ENCODE data around the gene OBP2A. TPM values are rescaled to one million over a fixed set of nuclear protein-coding genes. Genes with fewer than 3 reads are reported as not detected.
"Not testable (repeated sequence)": the region's sequence is repeated elsewhere in the genome, so short reads cannot be mapped to it uniquely, and the experiment has no call there.

The OBP2A gene, protein sequence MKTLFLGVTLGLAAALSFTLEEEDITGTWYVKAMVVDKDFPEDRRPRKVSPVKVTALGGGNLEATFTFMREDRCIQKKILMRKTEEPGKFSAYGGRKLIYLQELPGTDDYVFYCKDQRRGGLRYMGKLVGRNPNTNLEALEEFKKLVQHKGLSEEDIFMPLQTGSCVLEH
- not detected for total RNA-seq
- long read RNA-seq = 0 reads

DNA sequence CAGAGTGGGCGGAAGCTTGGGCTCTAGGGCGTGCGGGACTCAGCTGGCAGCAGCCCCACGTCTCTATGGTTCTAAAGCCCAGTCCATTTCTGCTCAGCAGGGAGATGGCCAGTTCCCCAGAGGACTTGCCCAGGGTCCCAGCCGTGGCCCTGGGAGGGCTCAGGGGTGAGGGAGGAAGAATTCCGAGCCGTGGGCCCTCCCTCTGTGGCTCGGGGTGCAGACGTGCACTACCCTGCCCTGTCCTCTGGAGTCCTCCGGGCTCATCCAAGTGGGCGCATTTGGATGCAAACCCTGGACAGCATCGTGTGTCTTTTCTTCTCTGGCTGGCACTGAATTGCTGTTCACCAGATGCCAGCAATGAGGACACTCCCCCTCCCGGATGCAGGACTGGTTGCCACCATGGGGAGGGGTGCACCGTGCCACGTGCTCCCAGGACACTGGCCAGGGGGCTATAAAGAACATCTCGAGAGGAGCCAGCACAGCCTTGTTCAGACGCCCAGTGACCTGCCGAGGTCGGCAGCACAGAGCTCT, at the start of gene OBP2A:
Gene OBP2A (plus strand): TSS at position 481 of the 531 bp plus-strand sequence. CDS start 55 bp downstream, outside the sequence.
- intact Hi-C loops (cut with DNase I); DNase-seq; ATAC-seq (ENCODE audit: poor library complexity): not testable (repeated sequence)

DNA sequence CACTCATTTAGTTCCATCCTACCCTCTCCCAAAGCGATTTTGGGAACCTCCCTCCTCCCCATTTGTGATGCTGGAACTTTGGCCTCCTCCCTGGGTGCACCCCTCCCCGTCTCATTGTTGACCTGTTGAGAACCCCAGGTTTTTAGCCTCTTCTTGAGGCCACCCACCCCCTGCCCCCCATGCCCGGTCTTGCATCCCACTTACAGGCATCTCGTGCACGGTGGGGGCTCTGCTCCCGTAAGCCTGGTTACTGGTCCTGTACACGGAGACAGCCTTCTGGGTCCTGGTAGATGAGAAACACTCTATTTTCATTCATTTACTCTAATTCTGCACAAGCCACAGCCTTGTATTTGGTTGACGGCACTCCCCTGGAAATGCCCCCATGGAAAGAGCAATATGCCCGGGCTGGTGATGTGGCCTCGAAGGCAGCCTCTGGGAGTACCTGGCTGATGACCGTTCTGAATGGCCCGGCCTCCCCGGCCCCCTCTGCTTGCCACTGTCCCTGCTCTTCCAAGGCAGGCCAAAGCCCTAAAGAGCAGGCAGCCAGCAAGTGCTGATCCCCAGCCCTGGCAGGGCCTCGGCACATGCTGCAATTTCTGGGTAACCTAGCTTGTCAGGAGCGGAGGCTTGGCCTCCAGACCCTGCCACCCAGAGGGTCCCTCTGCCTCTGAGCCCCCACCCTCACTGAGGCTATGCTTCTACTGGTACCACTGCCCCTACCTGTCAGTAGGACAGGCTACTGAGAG, 47.4 kb upstream of the OBP2A start:
- intact Hi-C loops (cut with DNase I) = no loop called here
- ATAC-seq (ENCODE audit: poor library complexity) (no peak), DNase-seq (no peak)

DNA sequence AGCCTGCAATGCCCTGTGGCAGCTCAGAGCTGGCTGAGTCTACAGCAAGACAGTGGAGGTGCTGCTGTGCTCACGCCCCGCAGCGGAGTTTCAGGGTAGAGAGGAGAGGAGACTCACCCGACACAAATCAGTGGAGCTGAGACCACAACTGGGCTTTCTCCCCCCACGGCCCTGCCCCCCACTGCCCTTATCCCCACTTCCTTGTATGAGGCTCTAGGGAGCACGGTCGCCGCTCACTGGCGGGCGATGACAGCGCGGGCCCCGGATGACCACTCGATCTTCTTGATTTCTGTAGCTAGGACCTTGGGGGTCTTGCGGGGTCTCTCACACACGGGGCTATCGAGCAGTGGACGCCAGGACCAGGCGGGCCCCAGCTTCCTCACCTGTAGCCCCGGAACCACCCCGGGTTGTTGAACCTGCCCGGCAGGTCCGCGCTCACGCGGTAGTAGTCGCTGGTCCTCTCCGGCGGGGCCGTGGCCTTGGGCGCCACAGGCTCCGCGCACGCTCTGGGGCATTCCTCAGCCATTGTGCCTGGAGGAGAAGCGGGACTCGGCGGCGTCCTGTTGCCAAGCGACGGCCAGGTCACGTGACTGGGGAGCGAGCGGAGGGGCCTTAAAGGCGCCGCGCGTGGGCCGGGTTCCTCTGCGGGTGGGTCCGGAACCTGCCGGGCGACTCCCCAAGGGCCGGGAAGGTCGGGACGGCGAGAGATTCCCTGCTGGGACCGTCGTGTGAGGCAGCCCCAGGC, 46.4 kb upstream of the OBP2A start:
- ATAC-seq (ENCODE audit: poor library complexity) (peak; percentile 94), DNase-seq (peak; percentile 98)
- intact Hi-C loops (cut with DNase I) = no loop called here

DNA sequence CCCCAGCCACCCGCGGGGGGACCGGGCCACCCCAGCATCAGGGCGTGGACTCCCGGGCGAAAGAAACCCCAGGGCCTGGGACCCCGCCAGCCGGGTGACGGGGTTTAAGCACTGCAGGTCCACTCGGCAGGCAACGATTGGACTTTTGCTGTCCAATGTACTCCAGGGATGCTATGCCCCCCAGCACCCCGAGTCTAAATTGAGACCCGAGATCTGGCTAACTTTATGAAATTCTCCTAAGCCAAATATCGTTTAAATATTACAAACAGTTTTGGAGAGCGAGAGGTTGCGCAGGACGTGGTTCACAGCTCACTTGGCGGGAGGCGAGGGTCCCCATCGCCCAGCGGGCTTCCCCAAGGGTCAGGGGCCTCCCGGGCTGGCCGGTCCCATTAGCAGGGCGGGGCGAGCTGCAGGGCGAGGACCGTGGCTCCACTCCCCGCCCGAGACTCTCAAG, 45.8 kb upstream of the OBP2A start:
- intact Hi-C loops (cut with DNase I) = no loop called here
- no peak for DNase-seq
- ATAC-seq (ENCODE audit: poor library complexity) = peak; percentile 29

DNA sequence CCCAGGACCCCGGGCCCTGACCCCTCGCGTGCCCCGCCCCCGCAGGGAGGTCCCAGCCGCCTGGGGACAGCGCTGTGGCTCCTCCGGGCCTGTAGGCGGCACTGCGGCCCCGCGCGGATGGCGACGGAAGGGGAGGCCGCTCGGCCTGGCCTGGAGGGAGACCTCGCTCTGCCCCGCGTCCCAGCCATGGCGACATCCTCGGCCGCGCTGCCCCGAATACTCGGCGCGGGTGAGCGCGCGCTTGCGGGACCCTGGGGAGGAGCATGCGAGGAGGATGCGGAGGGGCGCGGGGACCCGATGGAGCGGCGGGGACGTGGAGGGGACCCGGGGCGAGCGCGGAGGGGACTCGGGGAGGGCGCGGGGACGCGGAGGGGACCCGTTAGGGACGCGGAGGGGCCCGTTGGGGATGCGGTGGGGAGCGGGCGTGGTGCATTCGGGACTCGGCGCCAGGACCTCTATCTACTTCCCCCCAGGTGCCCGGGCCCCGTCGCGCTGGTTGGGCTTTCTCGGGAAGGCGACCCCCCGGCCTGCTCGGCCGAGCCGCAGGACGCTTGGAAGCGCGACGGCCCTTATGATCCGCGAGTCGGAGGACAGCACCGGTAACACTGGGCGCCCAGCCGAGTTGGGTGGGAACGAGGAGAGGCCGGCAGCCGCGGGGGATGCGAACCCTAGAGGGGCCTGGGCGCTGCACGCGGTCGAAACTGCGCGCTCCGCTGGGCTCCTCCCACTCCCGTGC, 45.2 kb upstream of the OBP2A start, which contains the start of gene MRPS2:
Gene MRPS2 (plus strand): TSS at position 158 of the 736 bp plus-strand sequence. CDS start 29 bp downstream, at position 187.
- intact Hi-C loops (cut with DNase I) = no loop called here
- DNase-seq = peak; percentile 93
- ATAC-seq (ENCODE audit: poor library complexity) = peak; percentile 98

DNA sequence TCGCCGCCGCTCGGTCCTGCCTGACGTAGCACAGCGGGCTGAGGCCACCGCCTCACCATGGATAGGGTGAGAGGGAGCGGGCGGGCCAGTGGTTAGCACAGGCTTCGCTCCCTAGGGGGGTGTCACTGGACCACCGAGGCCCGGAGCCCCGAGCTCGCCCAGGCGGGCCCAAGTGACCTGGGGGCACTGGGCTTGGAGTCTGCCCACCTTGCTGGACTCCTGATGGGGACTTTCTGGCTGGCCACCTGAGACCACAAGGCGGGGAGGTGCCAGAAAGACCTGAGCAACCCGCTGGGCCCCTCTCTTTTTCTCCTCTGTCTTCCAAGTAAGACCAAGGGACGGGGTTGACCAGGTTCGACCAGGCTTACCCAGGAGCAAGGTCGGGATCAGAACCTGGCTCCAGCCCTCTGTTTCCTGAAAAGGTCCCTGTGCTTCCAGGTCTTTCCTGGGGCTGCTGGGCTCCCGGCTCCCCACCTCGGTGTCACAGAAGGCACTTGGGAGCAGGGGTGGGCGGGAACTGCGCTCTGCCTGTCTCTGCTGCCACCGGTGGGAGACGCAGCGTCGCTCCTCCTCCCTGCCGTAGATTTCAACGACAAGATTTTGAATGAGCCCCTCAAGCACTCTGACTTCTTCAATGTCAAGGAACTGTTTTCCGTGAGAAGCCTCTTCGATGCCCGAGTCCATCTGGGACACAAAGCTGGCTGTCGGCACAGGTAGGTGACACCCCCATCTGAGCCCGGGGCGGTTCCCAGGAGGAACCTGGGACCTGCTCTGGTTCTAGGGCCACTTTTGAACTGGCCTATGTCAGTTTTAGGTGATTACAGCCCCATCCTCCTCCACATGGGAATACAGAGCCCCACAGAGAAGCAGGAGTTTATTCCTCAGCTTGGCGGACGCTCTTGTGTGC, 44.4 kb upstream of the OBP2A start:
- DNase-seq (peak; percentile 35), ATAC-seq (ENCODE audit: poor library complexity) (no peak)
- intact Hi-C loops (cut with DNase I) = no loop called here

DNA sequence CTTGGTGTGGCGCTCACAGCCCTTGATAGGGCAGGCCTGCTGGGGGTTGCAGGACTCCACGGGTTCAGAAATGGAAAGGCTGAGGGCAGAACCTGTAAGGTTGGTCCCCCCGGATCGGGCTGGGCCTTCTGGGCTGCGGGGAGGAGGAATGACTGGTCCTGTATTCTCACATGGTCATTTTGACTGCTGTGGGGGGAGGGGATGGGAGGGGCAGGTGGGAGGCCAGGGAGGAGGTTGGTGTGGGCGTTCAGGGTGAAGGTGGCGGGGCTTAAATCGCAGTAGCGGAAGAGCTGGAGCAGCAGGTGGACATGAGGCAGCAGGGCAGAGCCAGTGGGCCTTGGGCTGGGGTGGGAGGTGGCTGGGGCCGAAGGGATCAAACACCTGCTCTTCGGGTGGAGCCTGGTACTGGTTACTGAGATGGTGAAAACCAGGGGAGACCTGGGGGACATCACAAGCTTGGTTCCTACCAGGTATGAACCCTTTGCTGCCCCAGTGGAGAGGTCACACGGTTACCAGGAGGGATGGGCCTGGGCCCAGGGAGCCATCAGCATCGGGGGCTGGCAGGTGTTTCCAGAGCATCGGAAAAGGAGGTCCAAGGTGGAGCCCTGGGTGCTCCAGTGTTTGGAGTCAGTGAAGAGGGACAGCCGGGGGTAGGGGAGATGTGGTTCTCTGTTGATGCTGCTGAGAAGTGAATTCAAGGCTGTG, 43.6 kb upstream of the OBP2A start:
- no peak for DNase-seq
- no peak for ATAC-seq (ENCODE audit: poor library complexity)
- intact Hi-C loops (cut with DNase I) = no loop called here

DNA sequence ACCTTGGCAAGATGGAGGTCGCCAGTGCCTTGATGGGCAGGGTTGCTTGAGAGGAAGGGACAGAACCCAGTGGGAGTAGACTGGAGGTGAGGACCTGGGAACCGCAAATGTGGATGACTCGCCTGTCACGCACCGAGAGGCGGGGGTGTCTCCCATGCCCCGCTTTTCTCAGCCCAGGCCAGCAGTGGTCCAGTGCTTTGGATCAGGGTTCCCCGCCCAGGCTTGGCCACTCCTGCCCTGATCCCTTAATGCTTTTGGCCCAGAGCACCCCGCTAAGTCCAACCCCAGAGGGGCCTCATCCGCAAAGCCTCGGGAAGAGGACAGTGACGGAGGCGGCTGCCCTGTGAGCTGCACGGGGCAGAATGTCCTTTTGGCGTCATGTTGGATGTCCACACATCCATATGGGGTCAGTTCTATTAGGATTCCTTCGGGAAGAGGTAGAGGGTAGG, 43.0 kb upstream of the OBP2A start:
- ATAC-seq (ENCODE audit: poor library complexity) (no peak), DNase-seq (no peak)

DNA sequence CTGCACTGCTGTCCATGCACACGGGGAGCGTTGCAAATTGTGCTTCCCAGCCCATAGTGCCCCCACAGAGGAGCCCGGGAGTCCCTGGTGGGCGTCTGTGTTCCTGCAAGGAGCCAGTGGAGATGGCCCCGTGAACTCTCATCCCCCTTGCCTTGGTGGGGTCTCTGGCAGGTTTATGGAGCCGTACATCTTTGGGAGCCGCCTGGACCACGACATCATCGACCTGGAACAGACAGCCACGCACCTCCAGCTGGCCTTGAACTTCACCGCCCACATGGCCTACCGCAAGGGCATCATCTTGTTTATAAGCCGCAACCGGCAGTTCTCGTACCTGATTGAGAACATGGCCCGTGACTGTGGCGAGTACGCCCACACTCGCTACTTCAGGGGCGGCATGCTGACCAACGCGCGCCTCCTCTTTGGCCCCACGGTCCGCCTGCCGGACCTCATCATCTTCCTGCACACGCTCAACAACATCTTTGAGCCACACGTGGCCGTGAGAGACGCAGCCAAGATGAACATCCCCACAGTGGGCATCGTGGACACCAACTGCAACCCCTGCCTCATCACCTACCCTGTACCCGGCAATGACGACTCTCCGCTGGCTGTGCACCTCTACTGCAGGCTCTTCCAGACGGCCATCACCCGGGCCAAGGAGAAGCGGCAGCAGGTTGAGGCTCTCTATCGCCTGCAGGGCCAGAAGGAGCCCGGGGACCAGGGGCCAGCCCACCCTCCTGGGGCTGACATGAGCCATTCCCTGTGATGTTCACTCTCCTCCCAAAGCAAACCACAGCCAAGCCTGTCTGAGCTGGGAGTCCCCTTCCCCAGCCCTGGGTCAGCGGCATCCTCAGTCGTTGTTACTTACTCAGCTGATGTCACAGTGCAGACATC, 42.3 kb upstream of the OBP2A start:
- DNase-seq (no peak), ATAC-seq (ENCODE audit: poor library complexity) (no peak)
- intact Hi-C loops (cut with DNase I) = no loop called here

More for the DNA sequence above, 43.0 kb upstream of the OBP2A start:
- intact Hi-C loops (cut with DNase I) = no loop called here

DNA sequence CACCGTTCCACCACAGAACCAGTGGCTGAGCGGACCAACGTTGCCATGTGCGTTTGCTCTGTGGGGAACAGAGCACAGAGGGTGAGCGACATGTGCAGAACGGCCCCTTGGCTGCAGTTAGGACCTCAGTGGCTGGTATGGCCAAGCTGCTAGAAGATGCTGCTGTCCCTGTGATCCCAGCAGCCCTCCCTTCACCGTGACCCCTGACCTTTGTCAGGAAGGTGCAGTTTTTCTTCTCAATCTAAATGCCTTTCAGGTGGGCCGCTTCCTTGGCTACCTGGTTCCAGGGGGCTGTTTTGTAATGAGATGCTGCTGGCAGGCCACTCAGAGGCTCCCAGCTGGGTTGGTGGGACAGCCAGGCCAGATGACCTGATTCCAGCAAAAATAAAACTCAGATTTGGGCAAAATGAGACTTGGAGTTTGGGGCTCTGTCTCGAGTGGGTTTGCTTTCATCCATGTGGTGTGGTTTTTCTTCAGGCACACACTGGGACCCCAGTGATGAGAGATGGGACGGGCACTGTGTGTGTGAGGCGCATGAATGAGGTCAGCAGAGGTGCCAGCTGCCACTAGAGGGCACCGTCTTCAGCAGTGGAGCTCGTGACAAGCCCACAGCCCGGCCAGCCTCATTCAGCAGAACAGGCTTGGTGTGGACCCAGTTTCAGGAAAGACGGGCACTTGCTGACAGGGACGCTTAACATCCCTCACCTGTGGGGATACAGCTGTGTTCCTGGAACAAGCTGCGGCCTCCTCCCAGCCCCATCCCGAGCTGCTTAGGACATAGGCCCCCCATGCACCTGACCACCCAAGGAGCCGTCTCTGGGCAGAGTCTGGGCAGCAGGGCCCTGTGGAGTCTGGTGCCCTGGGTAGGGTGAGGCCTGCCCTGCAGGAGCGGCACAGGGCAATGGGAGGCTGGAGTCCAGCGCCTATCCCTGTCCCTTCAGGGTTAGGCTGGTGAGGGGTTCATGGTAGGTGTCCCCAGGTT, 41.4 kb upstream of the OBP2A start:
- intact Hi-C loops (cut with DNase I) = no loop called here
- DNase-seq (peak; percentile 79), ATAC-seq (ENCODE audit: poor library complexity) (no peak)

DNA sequence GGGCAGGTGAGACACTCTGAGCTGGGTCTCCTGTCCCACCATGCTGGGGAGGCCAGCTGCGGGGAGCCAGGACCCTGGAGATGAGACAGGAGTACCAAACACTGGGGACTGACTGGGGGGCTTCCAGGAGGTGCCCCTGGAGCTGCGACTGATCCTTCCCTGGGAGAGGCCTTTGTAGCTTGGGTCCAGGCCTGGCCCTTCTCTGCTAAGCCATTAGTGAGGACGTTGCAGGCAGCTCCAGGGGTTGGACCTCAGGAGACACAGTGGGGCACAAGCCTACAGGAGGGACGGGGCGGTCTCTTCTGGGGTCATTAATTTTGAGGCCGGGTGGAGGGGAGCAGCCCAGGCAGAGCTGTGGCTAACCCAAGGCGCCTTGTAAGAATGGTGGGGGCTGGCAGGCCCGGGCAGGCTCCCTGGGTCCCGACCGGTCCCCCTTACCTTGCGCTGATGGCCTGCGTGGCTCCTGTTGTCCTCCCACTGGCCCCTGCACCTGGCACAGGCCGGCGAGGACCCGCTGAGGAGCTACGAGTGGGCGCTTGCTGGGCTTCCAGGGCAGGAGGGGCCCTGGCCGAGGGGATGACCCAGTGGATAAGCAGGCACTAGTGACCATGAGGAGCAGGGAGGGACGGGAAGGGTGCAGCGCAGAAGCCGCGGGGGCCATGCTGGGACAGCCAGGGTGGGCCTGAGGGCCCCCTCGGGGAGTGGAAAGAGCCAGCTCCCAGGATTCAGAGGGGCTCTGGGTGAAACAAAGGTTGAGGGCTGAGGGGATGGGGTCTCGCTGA, 40.3 kb upstream of the OBP2A start:
- intact Hi-C loops (cut with DNase I) = no loop called here
- ATAC-seq (ENCODE audit: poor library complexity) = no peak
- no peak for DNase-seq

DNA sequence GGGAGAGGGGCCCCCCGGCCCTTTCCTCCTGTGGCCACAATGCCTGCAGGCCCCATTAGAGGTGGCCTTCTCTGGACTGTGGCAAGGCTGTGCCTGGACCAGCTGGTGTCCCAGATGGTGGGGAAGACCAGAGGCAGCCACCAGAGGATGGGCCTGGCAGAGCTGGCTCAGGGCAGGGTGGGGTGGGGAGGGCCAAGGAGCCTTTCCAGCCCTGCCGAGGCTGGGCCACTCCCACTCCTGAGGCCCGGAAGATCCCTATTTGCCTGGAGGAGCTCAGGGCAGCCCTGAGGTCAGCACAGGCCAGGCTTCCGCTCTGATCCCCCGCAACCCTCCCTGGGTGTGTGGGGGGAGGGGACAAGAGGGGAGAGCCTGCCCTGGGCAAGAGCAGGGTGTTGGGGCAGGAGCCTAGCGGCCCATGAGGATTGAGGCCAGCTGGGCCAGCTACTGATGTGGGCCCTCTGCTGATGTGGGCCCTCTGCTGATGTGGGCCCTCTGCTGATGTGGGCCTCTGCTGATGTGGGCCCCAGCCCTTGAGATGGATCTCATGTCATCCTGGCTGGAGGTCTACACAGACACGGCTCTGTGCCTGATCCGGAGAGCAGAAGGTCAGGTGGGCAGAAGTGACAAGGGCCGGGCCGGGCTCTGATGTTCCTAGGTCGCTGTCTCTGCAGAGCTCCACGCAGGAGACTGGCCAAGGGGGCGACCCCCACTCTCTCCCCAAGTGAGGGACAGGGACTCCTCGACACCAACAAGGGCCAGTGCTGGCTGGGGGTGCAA, 39.4 kb upstream of the OBP2A start:
- DNase-seq = no peak
- ATAC-seq (ENCODE audit: poor library complexity) = no peak

More for the DNA sequence above, 39.4 kb upstream of the OBP2A start:
- intact Hi-C loops (cut with DNase I) = no loop called here

Measured in Right ventricle myocardium superior (tissue), 1 donor.